Heart right ventricle (tissue), 16 donors: ENCODE measurements around the gene CLK1. TPM values are rescaled to one million over a fixed set of nuclear protein-coding genes. Genes with fewer than 3 reads are reported as not detected.
"Not testable (repeated sequence)": the region's sequence is repeated elsewhere in the genome, so short reads cannot be mapped to it uniquely, and the experiment has no call there.

Experiments used
- ATAC-seq, 8 donors: fragments of 200-7000 bp; cut with Tn5 transposase; one replicate each; pipeline ENCODE4 v1.9.1; 2020; ENCODE audit warnings: mild to moderate bottlenecking in 8 of 8, moderate library complexity in 8 of 8, moderate number of reproducible peaks in 1 of 8
- DNase-seq, 2 donors: peaks; one replicate each; pipeline ENCODE4 v3.0.0-alpha.2; 2020
- H3K27ac ChIP-seq, 10 donors: fragments of 200-600 bp; sonication (generic) in 2 of 10; one replicate each; pipeline versions ENCODE4 v1.5.0 to v1.8.0; 2020 to 2022; ENCODE audit warnings: mild to moderate bottlenecking in 3 of 10
- H3K27me3 ChIP-seq, 7 donors: fragments of 200-600 bp; one replicate each; pipeline ENCODE4 v1.8.0; 2021 to 2022; ENCODE audit warnings: mild to moderate bottlenecking in 2 of 7
- H3K36me3 ChIP-seq, 9 donors: fragments of 200-600 bp; sonication (generic) in 1 of 9; one replicate each; pipeline versions ENCODE4 v1.5.0 to v1.8.0; 2020 to 2022; ENCODE audit warnings: mild to moderate bottlenecking in 2 of 9
- H3K4me1 ChIP-seq, 9 donors: fragments of 200-600 bp; sonication (generic) in 1 of 9; one replicate each; pipeline versions ENCODE4 v1.5.0 to v1.8.0; 2020 to 2022; ENCODE audit warnings: mild to moderate bottlenecking in 4 of 9
- H3K4me3 ChIP-seq, 10 donors: fragments of 200-600 bp; sonication (generic) in 2 of 10; one replicate each; pipeline versions ENCODE4 v1.5.0 to v1.8.0; 2020 to 2022; ENCODE audit warnings: mild to moderate bottlenecking in 7 of 10, moderate library complexity in 2 of 10
- H3K9me3 ChIP-seq, 11 donors: fragments of 200-600 bp in 10 of 11; sonication (generic) in 2 of 11; one replicate each; pipeline versions ENCODE4 v1.5.0 to v1.8.0; 2013 to 2022; ENCODE audit warnings: mild to moderate bottlenecking in 2 of 11, control low read depth in 1 of 11, moderate library complexity in 1 of 11
- WGBS, 2 donors: extraction: QIAGEN DNeasy Blood & Tissue Kit; methylation state at CpG; one replicate each; pipeline ENCODE4 v1.1.7; 2013; ENCODE audit warnings: inconsistent platforms in 1 of 2; 5-methylcytosine and 5-hydroxymethylcytosine counted together
- intact Hi-C, 10 donors: fragments of 100-400 bp; cut with DNase I; formaldehyde crosslinking; loops; one replicate each; pipeline versions ENCODE4 v1.11.1 to v1.14.2; 2022
- polyA plus RNA-seq, 2 donors: library from polyadenylated mRNA; stranded (reverse); fragments of 200-250 nt; gene quantifications; one replicate each; pipeline ENCODE4 v1.2.3, GENCODE V29; 2013
- total RNA-seq, 10 donors: library from RNA; stranded (reverse); fragmentation: NEBNext Ultra II Directional in 3 of 10; extraction: Animal tissue kit (Norgen Biotek cat#: 25700) in 3 of 10; gene quantifications; one replicate each; pipeline versions ENCODE4 v1.2.1 to v1.2.4, GENCODE V29; 2021 to 2023
- TF ChIP-seq, protein P1 (sequence below), 9 donors: fragments of 200-600 bp; sonication (generic) in 2 of 9; IDR thresholded peaks; one replicate each; pipeline versions ENCODE4 v1.5.0 to v1.8.0; 2021 to 2022; ENCODE audit warnings: antibody characterized with exemption in 9 of 9, mild to moderate bottlenecking in 5 of 9, moderate library complexity in 1 of 9
- donor health status: Arrhythmogenic right ventricular cardiomyopathy.
- donor health status: ischemic (EF 13 %, LVEDD 7.1; RV severe dilation, severe dysfunction).
- donor health status: healthy with polysubstance abuse.
- donor health status: DM: no; HTN: yes; CAD: no.
- donor health status: DM: no; HTN: no; CAD: no.
- donor health status: ischemic (EF 25% LVEDD 6.9; RV normal size, moderate dysfunction).
- donor health status: ischemic (EF 25% LVEDD 5.7; RV mildly dilated, moderate dysfunction).
- donor health status: healthy.
- donor health status: DM: yes; HTN: yes; CAD: no.
- donor health status: Ischemic cardiomyopathy.
- donor health status: ischemic (EF 35%, LVEDD 5.7; RV mildly dilated, moderate dysfunction).
- donor health status: nonischemic (EF 11% LVEDD 7.7; RV severe dilation, severe dysfunction).
- donor health status: DM: yes; HTN: yes; CAD: no.
- donor health status: PGD.
- donor health status: ischemic (EF 29% LVEDD 5.4; RV normal size, mild dysfunction).
- donor health status: nonischemic (EF 23%, LVEDD 6.1; RV moderate dilation, normal function).

The CLK1 gene
- total and polyA plus RNA-seq, 12 donors = 30.8 to 1,166 (median 45.3) TPM

DNA sequence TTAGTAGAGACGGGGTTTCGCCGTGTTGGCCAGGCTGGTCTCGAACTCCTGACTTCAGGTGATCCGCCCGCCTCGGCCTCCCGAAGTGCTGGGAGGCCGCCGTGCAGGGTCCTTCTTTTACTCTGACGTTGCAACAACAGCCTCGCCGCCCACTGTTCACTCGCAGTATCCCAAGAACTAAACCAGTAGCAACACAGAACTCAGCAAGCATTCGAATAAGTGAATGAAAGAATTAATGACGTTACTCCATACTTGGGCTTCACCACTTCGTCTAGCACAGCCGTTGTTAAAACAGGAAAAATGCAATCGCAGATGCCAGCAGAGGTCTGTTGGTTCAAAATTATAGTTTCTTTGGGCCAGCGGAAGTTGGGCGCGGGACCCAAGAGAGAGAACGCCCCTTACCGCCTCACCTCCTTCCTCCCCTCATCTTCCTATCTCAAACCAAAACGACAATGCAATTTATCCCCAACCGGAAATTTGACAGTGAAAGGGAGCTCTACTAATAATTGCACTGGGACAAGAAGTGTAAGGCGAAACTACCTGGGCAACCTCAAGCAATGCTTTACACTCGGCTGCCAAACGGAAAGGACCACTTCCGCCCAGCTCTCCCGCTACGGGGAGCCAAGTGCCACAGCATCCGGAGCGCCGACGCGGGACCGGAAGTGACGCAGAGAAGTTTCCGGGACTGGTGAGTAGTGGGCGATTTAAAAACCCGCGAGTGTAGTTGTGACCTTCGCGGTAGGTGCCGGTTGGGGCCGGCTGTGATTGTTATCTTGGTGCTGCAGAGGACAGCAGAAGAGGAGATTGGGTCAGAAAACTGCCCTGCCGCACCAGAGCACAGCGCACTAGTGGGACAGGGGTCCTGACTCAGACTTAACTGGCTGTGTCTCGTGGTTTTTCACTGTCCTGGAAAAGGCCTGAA is 24.5 kb upstream of the CLK1 start, which contains the start of the genes NIF3L1 and PPIL3:
NIF3L1 (plus strand) TSS at position 668 of the 922 bp plus-strand sequence. CDS start 2,573 bp downstream, outside the sequence.
PPIL3 (minus strand) TSS at position 374 of the 922 bp plus-strand sequence. CDS start 1,462 bp downstream, outside the sequence.
- WGBS, 2 donors = 0 to 1% methylated on average over 50 of the region's 50 CpGs
- DNase-seq = peak; percentile 94 to 96
- TF ChIP-seq, protein P1, sequence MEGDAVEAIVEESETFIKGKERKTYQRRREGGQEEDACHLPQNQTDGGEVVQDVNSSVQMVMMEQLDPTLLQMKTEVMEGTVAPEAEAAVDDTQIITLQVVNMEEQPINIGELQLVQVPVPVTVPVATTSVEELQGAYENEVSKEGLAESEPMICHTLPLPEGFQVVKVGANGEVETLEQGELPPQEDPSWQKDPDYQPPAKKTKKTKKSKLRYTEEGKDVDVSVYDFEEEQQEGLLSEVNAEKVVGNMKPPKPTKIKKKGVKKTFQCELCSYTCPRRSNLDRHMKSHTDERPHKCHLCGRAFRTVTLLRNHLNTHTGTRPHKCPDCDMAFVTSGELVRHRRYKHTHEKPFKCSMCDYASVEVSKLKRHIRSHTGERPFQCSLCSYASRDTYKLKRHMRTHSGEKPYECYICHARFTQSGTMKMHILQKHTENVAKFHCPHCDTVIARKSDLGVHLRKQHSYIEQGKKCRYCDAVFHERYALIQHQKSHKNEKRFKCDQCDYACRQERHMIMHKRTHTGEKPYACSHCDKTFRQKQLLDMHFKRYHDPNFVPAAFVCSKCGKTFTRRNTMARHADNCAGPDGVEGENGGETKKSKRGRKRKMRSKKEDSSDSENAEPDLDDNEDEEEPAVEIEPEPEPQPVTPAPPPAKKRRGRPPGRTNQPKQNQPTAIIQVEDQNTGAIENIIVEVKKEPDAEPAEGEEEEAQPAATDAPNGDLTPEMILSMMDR (IDR thresholded peaks at IDR 0.05) = peak in 1 of 9 donors; percentile 1
- Histone ChIP-seq H3K9me3 (no peaks in the 10 kb centered on the region), H3K4me3 (peak within 1 kb of the TSS; percentile 61 to 93 (median 78)), H3K36me3 (peaks cover 0 to 40% (median 11%) of the 10 kb centered on the region in 9 donors), H3K27me3 (no peaks in the 10 kb centered on the region), H3K27ac (peak within 1 kb of the TSS; percentile 72 to 97 (median 92)), H3K4me1 (peaks cover 0 to 28% (median 22%) of the 10 kb centered on the region in 9 donors)
- intact Hi-C loops = loop anchor here in 2 of 10 donors (1.0 to 2.0 kb wide), 2 partner anchors 24 to 176 kb away; partner anchors contain the start of gene CLK1 (in 2 of the 2)
- peak; percentile 96 to 98 (median 97) for ATAC-seq

- WGBS, 2 donors = 82 to 83% methylated on average over 2 of the region's 2 CpGs
- H3K4me1 ChIP-seq, H3K27me3 ChIP-seq, ATAC-seq, DNase-seq, H3K27ac ChIP-seq, H3K4me3 ChIP-seq, H3K9me3 ChIP-seq, intact Hi-C loops: not testable (repeated sequence)
- peaks cover 0 to 100% (median 45%) of the 10 kb centered on the region in 9 donors for H3K36me3 ChIP-seq
Measured at GRCh38 chr2:200881715-200882249, 17.3 kb upstream of the CLK1 start.

DNA sequence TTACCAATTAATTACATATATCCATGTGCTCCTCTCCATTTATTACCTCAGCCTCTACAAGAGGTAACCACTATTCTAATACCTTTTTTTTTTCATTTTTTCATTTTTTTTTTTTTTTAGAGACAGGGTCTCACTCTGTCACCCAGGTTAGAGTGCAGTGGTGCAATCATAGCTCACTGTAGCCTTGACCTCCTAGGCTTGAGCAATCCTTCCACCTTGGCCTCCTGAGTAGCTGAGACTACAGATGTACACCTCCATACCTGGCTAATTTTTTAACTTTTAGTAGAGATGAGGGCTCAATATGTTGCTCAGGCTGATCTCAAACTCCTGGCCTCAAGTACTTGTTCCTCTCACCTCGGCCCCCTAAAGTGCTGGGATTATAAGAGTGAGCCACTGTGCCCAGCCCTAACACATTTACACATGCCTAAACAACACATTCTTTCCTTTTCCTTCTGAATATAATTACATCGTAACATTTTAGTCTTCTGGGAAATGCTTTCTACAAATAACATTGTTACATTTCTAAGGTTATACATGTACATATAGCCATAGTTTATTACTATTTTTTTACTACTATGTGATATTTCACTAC is 13.9 kb upstream of the CLK1 start:
- Histone ChIP-seq H3K4me1 (peaks cover 0 to 9% (median 3%) of the 10 kb centered on the region in 9 donors), H3K27me3 (no peaks in the 10 kb centered on the region), H3K4me3 (no peak overlapping the region), H3K9me3 (no peaks in the 10 kb centered on the region), H3K36me3 (peaks cover 0 to 100% (median 50%) of the 10 kb centered on the region in 9 donors), H3K27ac (peak overlapping the region in 3 of 10 donors; percentile 60 to 68 (median 63))
- WGBS, 2 donors = 81 to 92% methylated on average over 2 of the region's 2 CpGs
- ATAC-seq (no peak), DNase-seq (no peak)
- intact Hi-C loops = no loop called here
- TF ChIP-seq, protein P1 (IDR thresholded peaks at IDR 0.05) = no peak

- TF ChIP-seq, protein P1 (IDR thresholded peaks at IDR 0.05) = no peak
- Histone ChIP-seq H3K9me3 (no peaks in the 10 kb centered on the region), H3K4me3 (no peak overlapping the region), H3K36me3 (peaks cover 0 to 100% (median 46%) of the 10 kb centered on the region in 9 donors), H3K27me3 (no peaks in the 10 kb centered on the region), H3K4me1 (peaks cover 0 to 9% (median 3%) of the 10 kb centered on the region in 9 donors), H3K27ac (peak overlapping the region in 9 of 10 donors; percentile 9 to 68 (median 49))
- peak in 5 of 8 donors; percentile 48 to 78 (median 76) for ATAC-seq
- intact Hi-C loops = no loop called here
- no peak for DNase-seq
Measured at GRCh38 chr2:200877443-200877842, 13.0 kb upstream of the CLK1 start.
